Measurements from ENCODE around the gene TMEM132D.

DNA sequence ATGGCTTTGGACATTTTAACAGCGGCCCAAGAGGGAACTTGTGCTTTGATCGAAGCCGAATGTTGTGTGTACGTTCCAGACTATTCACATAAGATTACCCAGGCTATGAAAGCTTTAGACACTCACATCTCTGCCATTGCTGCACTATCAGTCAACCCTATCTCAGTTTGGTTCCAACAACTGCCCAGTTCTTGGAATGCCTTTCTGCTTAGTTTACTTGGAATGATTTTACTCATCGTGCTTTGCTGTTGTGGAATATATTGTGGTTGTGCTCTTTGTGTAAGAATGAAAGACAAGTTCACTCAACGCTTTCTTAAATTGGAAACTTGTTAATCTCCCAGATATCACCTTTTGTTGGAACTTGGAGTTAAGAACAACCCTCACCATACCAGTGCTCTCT is 552.3 kb downstream of the TMEM132D start:
- TF ChIP-seq EZH2 (IDR thresholded peaks at IDR 0.05; ENCODE audit: insufficient read depth, poor library complexity, severe bottlenecking) (no peak), EZH2phosphoT487 (IDR thresholded peaks at IDR 0.05; ENCODE audit: insufficient read depth, low read depth) (no peak)

Data from GM23248 (cell line).